AG04450 (cell line): ENCODE results near the gene BCCIP. TPM values are rescaled to one million over a fixed set of nuclear protein-coding genes. Genes with fewer than 3 reads are reported as not detected.

Source experiments
- CTCF ChIA-PET: fragments of 300-600, 350-600 bp; formaldehyde crosslinking; extraction: SDS; loops from one replicate; lab custom pipeline; 2022; ENCODE audit warnings: antibody characterized with exemption, inconsistent platforms; lab: Charles Lee
- POLR2A ChIA-PET: fragments of 350-600 bp; formaldehyde crosslinking; extraction: SDS; loops from one replicate; lab custom pipeline; 2021; ENCODE audit warnings: antibody characterized with exemption, inconsistent platforms; lab: Yijun Ruan, JAX
- DNase-seq: peaks from one replicate; pipeline ENCODE4 v3.0.0-alpha.2; 2011; ENCODE audit warnings: low read depth, low spot score
- H3K27ac ChIP-seq: one replicate; pipeline ENCODE4 v1.5.1; 2012; ENCODE audit warnings: low read depth, low read length, control low read depth
- H3K27me3 ChIP-seq: one replicate; pipeline ENCODE4 v1.6.0; 2012; ENCODE audit warnings: low read length; ENCODE audit not compliant: control insufficient read depth, insufficient read depth
- H3K4me3 ChIP-seq: 2 replicates; pipeline ENCODE4 v1.5.1; 2011; ENCODE audit warnings: mild to moderate bottlenecking, low read depth, low read length, control low read depth
- H3K9me3 ChIP-seq: 2 replicates; pipeline ENCODE4 v1.5.1; 2012; ENCODE audit warnings: low read length; ENCODE audit not compliant: control insufficient read depth, insufficient read depth
- CTCF ChIP-seq: IDR thresholded peaks from 2 replicates; pipeline ENCODE4 v1.5.1; 2011; ENCODE audit warnings: low read depth, low read length, control low read depth, inconsistent platforms
- polyA plus RNA-seq: library from polyadenylated mRNA; depleted of rRNA; stranded (reverse); fragments of >200 nt; gene quantifications from 2 replicates; pipeline ENCODE4 v1.2.3, GENCODE V29; 2011

The BCCIP gene
- polyA plus RNA-seq, 1 experiment = 63.8 TPM

GRCh38 chr10:125792342-125793300 is 30.7 kb upstream of the BCCIP start:
- H3K27me3 ChIP-seq = no peaks in the 10 kb centered on the region
- POLR2A ChIA-PET = no interaction called here
- DNase-seq = no peak
- no peak overlapping the region for H3K4me3 ChIP-seq
- no peak overlapping the region for H3K27ac ChIP-seq
- no peaks in the 10 kb centered on the region for H3K9me3 ChIP-seq
- TF ChIP-seq CTCF = no peak
- CTCF ChIA-PET = no interaction called here

- Histone ChIP-seq H3K9me3 (no peaks in the 10 kb centered on the region), H3K4me3 (no peak overlapping the region), H3K27me3 (no peaks in the 10 kb centered on the region), H3K27ac (no peak overlapping the region)
- CTCF ChIA-PET = no interaction called here
- DNase-seq = no peak
- no peak for TF ChIP-seq CTCF
- POLR2A ChIA-PET = interaction anchor here (0.6 kb wide), 1 partner anchor 9 kb away, joined by 3 read pairs; no protein-coding TSS in a partner anchor
These were observed 28.2 kb upstream of the BCCIP start for GRCh38 chr10:125795128-125795527.

- ChIA-PET POLR2A (no interaction called here), CTCF (no interaction called here)
- DNase-seq = no peak
- no peak overlapping the region for H3K27ac ChIP-seq
- no peaks in the 10 kb centered on the region for H3K27me3 ChIP-seq
- no peak for TF ChIP-seq CTCF
- no peaks in the 10 kb centered on the region for H3K9me3 ChIP-seq
- H3K4me3 ChIP-seq = no peak overlapping the region
These were observed 27.6 kb upstream of the BCCIP start for GRCh38 chr10:125795637-125796190.

GRCh38 chr10:125797424-125797823 is 25.9 kb upstream of the BCCIP start:
- ChIA-PET POLR2A (no interaction called here), CTCF (interaction anchor here (0.6 kb wide), 1 partner anchor 637 kb away, joined by 8 read pairs; no protein-coding TSS in a partner anchor)
- DNase-seq = no peak
- TF ChIP-seq CTCF = no peak
- Histone ChIP-seq H3K9me3 (no peaks in the 10 kb centered on the region), H3K4me3 (no peak overlapping the region), H3K27ac (no peak overlapping the region), H3K27me3 (no peaks in the 10 kb centered on the region)
